GM12892 (cell line): ENCODE data around the gene RANBP6.

ENCODE experiments used
- POLR2AphosphoS5 ChIP-seq: IDR thresholded peaks from 2 replicates; pipeline ENCODE4 v1.6.1; 2011; ENCODE audit warnings: low read depth, low read length, control low read depth
- TAF1 ChIP-seq: IDR thresholded peaks from 2 replicates; pipeline ENCODE4 v1.6.1; 2011; ENCODE audit warnings: low read depth, mild to moderate bottlenecking, control low read depth, low read length, borderline replicate concordance

DNA sequence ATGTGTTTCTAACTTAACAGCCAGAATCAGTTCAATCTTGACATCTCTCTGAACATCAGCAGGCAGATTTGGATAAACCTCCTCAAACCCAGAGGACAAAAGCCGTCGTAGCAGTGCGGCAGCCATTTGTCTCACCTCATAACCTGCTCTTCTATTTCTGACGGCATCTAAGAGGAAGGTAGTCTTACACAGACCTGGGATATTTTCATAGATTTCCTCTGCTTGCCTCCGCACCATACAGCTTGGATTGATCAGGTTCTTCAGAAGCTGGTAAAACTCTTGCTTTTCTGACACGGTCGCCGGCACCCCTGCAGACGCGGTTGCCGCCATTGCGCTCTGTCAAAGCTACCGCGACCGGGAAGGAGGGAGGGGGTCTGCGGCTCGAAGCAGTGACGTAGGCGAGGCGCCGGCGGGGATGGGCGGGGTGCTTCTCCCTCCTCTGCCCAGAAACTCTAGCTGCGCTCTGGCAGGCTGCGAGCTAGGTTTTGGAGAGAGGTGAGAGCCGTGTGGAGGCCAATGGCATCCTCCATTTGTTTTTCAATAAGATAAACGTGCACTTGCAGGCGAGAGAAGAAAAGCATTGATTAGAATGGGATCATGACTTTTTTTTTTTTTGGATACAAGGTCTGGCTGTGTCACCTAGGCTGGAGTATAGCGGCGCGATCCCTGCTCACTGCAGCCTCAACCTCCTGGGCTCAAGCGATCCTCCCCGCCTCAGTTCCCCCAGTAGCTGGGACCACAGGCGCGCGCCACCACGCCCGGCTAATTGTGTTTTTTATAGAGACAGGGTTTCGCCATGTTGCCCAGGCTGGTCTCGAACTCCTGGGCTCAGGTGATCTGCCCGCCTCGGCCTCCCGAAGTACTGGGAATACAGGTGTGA is at the start of gene RANBP6:
- peak; percentile 78 for TF ChIP-seq POLR2AphosphoS5
- TF ChIP-seq TAF1, result peak; percentile 62; the same call in 1 of the 2 replicates
